HG02973 (cell line): ENCODE measurements around the gene LSMEM2.
"Not testable (repeated sequence)": the region's sequence is repeated elsewhere in the genome, so short reads cannot be mapped to it uniquely, and the experiment has no call there.

ENCODE experiments used
- ATAC-seq: cut with Tn5 transposase; IDR thresholded peaks from one replicate; pipeline ENCODE4 v1.9.1; 2021; ENCODE audit warnings: moderate library complexity; ENCODE audit not compliant: unreplicated experiment

The LSMEM2 gene

GRCh38 chr3:50278880-50279224 lies at the start of gene LSMEM2:
Gene LSMEM2, plus strand, starts transcription at chr3:50279087. Its CDS starts 27 bp downstream, at chr3:50279114.
- no peak for ATAC-seq

GRCh38 chr3:50229490-50229889 lies 49.4 kb upstream of the LSMEM2 start:
- no peak for ATAC-seq

GRCh38 chr3:50230104-50230793 lies 48.6 kb upstream of the LSMEM2 start:
- no peak for ATAC-seq

GRCh38 chr3:50230794-50231125 lies 48.1 kb upstream of the LSMEM2 start:
- ATAC-seq: no peak

GRCh38 chr3:50231581-50231980 lies 47.3 kb upstream of the LSMEM2 start:
- ATAC-seq: no peak

GRCh38 chr3:50232303-50232702 lies 46.6 kb upstream of the LSMEM2 start:
- no peak for ATAC-seq

GRCh38 chr3:50233176-50233575 lies 45.7 kb upstream of the LSMEM2 start:
- no peak for ATAC-seq

- ATAC-seq: peak; percentile 86
Observed at GRCh38 chr3:50235716-50236483, 43.0 kb upstream of the LSMEM2 start, which contains the start of gene GNAI2. Gene GNAI2, plus strand, starts transcription at chr3:50236204. Its CDS starts 132 bp downstream, at chr3:50236336.

GRCh38 chr3:50236484-50237132 lies 42.3 kb upstream of the LSMEM2 start:
- no peak for ATAC-seq

- no peak for ATAC-seq
Observed at GRCh38 chr3:50237133-50237651, 41.7 kb upstream of the LSMEM2 start.

- no peak for ATAC-seq
Observed at GRCh38 chr3:50237754-50238548, 40.9 kb upstream of the LSMEM2 start.

- no peak for ATAC-seq
Observed at GRCh38 chr3:50238549-50239026, 40.3 kb upstream of the LSMEM2 start.

GRCh38 chr3:50239649-50240048 lies 39.2 kb upstream of the LSMEM2 start:
- no peak for ATAC-seq

GRCh38 chr3:50241163-50241562 lies 37.7 kb upstream of the LSMEM2 start:
- no peak for ATAC-seq

- no peak for ATAC-seq
Observed at GRCh38 chr3:50241713-50242380, 37.0 kb upstream of the LSMEM2 start.

GRCh38 chr3:50242381-50242770 lies 36.5 kb upstream of the LSMEM2 start:
- no peak for ATAC-seq

GRCh38 chr3:50242851-50243542 lies 35.9 kb upstream of the LSMEM2 start:
- ATAC-seq: no peak

GRCh38 chr3:50243543-50243895 lies 35.4 kb upstream of the LSMEM2 start:
- no peak for ATAC-seq

- ATAC-seq: not testable (repeated sequence)
Observed at GRCh38 chr3:50244813-50245212, 34.1 kb upstream of the LSMEM2 start.

GRCh38 chr3:50245251-50245745 lies 33.6 kb upstream of the LSMEM2 start:
- ATAC-seq: no peak
